ENCODE results near the gene NLRP12.
"Not testable (repeated sequence)": the region's sequence is repeated elsewhere in the genome, so short reads cannot be mapped to it uniquely, and the experiment has no call there.

Gene NLRP12

GRCh38 chr19:53865918-53866864, 42.1 kb upstream of the NLRP12 start:
- H3K4me1 ChIP-seq (ENCODE audit: insufficient read depth, low read length), result peaks cover 3% of the 10 kb centered on the region; the same call in 1 of the 2 replicates
- peaks cover 3% of the 10 kb centered on the region for H3K36me3 ChIP-seq (ENCODE audit: insufficient read depth, low read depth, low read length)
- peak overlapping the region; percentile 66 for H3K27ac ChIP-seq (ENCODE audit: low read length)
- no peaks in the 10 kb centered on the region for H3K27me3 ChIP-seq (ENCODE audit: insufficient read depth, low read length)
- peak overlapping the region; percentile 84; the same call in 1 of the 2 replicates for H3K9ac ChIP-seq (ENCODE audit: low read depth, low read length)
- H3K4me3 ChIP-seq (ENCODE audit: low read length), result peak overlapping the region; percentile 72
- H3K9me3 ChIP-seq (ENCODE audit: insufficient read depth, low read depth, low read length), result no peaks in the 10 kb centered on the region

- H3K9me3 ChIP-seq (ENCODE audit: insufficient read depth, low read depth, low read length), result no peaks in the 10 kb centered on the region
- H3K4me1 ChIP-seq (ENCODE audit: insufficient read depth, low read length), result peaks cover 3% of the 10 kb centered on the region; the same call in 1 of the 2 replicates
- peak overlapping the region; percentile 72 for H3K4me3 ChIP-seq (ENCODE audit: low read length)
- peak overlapping the region; percentile 84; the same call in 1 of the 2 replicates for H3K9ac ChIP-seq (ENCODE audit: low read depth, low read length)
- H3K27ac ChIP-seq (ENCODE audit: low read length), result no peak overlapping the region
- H3K36me3 ChIP-seq (ENCODE audit: insufficient read depth, low read depth, low read length), result no peaks in the 10 kb centered on the region; the same call in 1 of the 2 replicates
- H3K27me3 ChIP-seq (ENCODE audit: insufficient read depth, low read length), result no peaks in the 10 kb centered on the region
Measured at GRCh38 chr19:53865523-53865917, 41.4 kb upstream of the NLRP12 start.

- Histone ChIP-seq H3K36me3 (ENCODE audit: insufficient read depth, low read depth, low read length) (no peaks in the 10 kb centered on the region), H3K27ac (ENCODE audit: low read length) (no peak overlapping the region), H3K9ac (ENCODE audit: low read depth, low read length) (no peak overlapping the region), H3K4me1 (ENCODE audit: insufficient read depth, low read length) (peaks cover 3% of the 10 kb centered on the region; the same call in 1 of the 2 replicates), H3K27me3 (ENCODE audit: insufficient read depth, low read length) (no peaks in the 10 kb centered on the region), H3K4me3 (ENCODE audit: low read length) (no peak overlapping the region), H3K9me3 (ENCODE audit: insufficient read depth, low read depth, low read length) (no peaks in the 10 kb centered on the region)
Measured at GRCh38 chr19:53864308-53864836, 40.3 kb upstream of the NLRP12 start.

- Histone ChIP-seq H3K4me1 (ENCODE audit: insufficient read depth, low read length) (peaks cover 5% of the 10 kb centered on the region; the same call in 1 of the 2 replicates), H3K27me3 (ENCODE audit: insufficient read depth, low read length) (no peaks in the 10 kb centered on the region; the same call in 1 of the 2 replicates), H3K9ac (ENCODE audit: low read depth, low read length) (no peak overlapping the region), H3K9me3 (ENCODE audit: insufficient read depth, low read depth, low read length) (no peaks in the 10 kb centered on the region), H3K4me3 (ENCODE audit: low read length) (no peak overlapping the region), H3K27ac (ENCODE audit: low read length) (no peak overlapping the region), H3K36me3 (ENCODE audit: insufficient read depth, low read depth, low read length) (no peaks in the 10 kb centered on the region)
Measured at GRCh38 chr19:53853707-53854106, 29.6 kb upstream of the NLRP12 start.

- H3K9me3 ChIP-seq (ENCODE audit: insufficient read depth, low read depth, low read length), result no peaks in the 10 kb centered on the region
- no peak overlapping the region for H3K27ac ChIP-seq (ENCODE audit: low read length)
- H3K4me3 ChIP-seq (ENCODE audit: low read length), result no peak overlapping the region
- H3K27me3 ChIP-seq (ENCODE audit: insufficient read depth, low read length), result no peaks in the 10 kb centered on the region; the same call in 1 of the 2 replicates
- no peaks in the 10 kb centered on the region for H3K36me3 ChIP-seq (ENCODE audit: insufficient read depth, low read depth, low read length)
- no peaks in the 10 kb centered on the region for H3K4me1 ChIP-seq (ENCODE audit: insufficient read depth, low read length)
- no peak overlapping the region for H3K9ac ChIP-seq (ENCODE audit: low read depth, low read length)
Measured at GRCh38 chr19:53849237-53849676, 25.1 kb upstream of the NLRP12 start.

GRCh38 chr19:53847555-53847954, 23.4 kb upstream of the NLRP12 start:
- no peaks in the 10 kb centered on the region for H3K9me3 ChIP-seq (ENCODE audit: insufficient read depth, low read depth, low read length)
- H3K4me1 ChIP-seq (ENCODE audit: insufficient read depth, low read length), result no peaks in the 10 kb centered on the region
- no peak overlapping the region for H3K27ac ChIP-seq (ENCODE audit: low read length)
- H3K9ac ChIP-seq (ENCODE audit: low read depth, low read length), result no peak overlapping the region
- H3K4me3 ChIP-seq (ENCODE audit: low read length), result no peak overlapping the region
- H3K36me3 ChIP-seq (ENCODE audit: insufficient read depth, low read depth, low read length), result no peaks in the 10 kb centered on the region
- H3K27me3 ChIP-seq (ENCODE audit: insufficient read depth, low read length), result no peaks in the 10 kb centered on the region; the same call in 1 of the 2 replicates

- Histone ChIP-seq H3K9ac (ENCODE audit: low read depth, low read length) (no peak overlapping the region), H3K27me3 (ENCODE audit: insufficient read depth, low read length) (no peaks in the 10 kb centered on the region), H3K36me3 (ENCODE audit: insufficient read depth, low read depth, low read length) (no peaks in the 10 kb centered on the region), H3K4me1 (ENCODE audit: insufficient read depth, low read length) (peaks cover 3% of the 10 kb centered on the region; the same call in 1 of the 2 replicates), H3K9me3 (ENCODE audit: insufficient read depth, low read depth, low read length) (no peaks in the 10 kb centered on the region), H3K4me3 (ENCODE audit: low read length) (no peak overlapping the region), H3K27ac (ENCODE audit: low read length) (no peak overlapping the region)
Measured at GRCh38 chr19:53844849-53845246, 20.7 kb upstream of the NLRP12 start.

- H3K4me1 ChIP-seq (ENCODE audit: insufficient read depth, low read length); H3K27ac ChIP-seq (ENCODE audit: low read length); H3K27me3 ChIP-seq (ENCODE audit: insufficient read depth, low read length); H3K4me3 ChIP-seq (ENCODE audit: low read length); H3K36me3 ChIP-seq (ENCODE audit: insufficient read depth, low read depth, low read length); H3K9ac ChIP-seq (ENCODE audit: low read depth, low read length); H3K9me3 ChIP-seq (ENCODE audit: insufficient read depth, low read depth, low read length): not testable (repeated sequence)
Measured at GRCh38 chr19:53840914-53841313, 16.8 kb upstream of the NLRP12 start.

GRCh38 chr19:53840241-53840640, 16.1 kb upstream of the NLRP12 start:
- H3K9me3 ChIP-seq (ENCODE audit: insufficient read depth, low read depth, low read length); H3K4me1 ChIP-seq (ENCODE audit: insufficient read depth, low read length); H3K4me3 ChIP-seq (ENCODE audit: low read length); H3K27ac ChIP-seq (ENCODE audit: low read length); H3K9ac ChIP-seq (ENCODE audit: low read depth, low read length); H3K27me3 ChIP-seq (ENCODE audit: insufficient read depth, low read length); H3K36me3 ChIP-seq (ENCODE audit: insufficient read depth, low read depth, low read length): not testable (repeated sequence)

GRCh38 chr19:53838446-53838845, 14.3 kb upstream of the NLRP12 start:
- H3K4me3 ChIP-seq (ENCODE audit: low read length); H3K27me3 ChIP-seq (ENCODE audit: insufficient read depth, low read length); H3K9ac ChIP-seq (ENCODE audit: low read depth, low read length); H3K4me1 ChIP-seq (ENCODE audit: insufficient read depth, low read length); H3K36me3 ChIP-seq (ENCODE audit: insufficient read depth, low read depth, low read length); H3K9me3 ChIP-seq (ENCODE audit: insufficient read depth, low read depth, low read length): not testable (repeated sequence)
- H3K27ac ChIP-seq (ENCODE audit: low read length), result peak overlapping the region; percentile 76

- not testable (repeated sequence) for H3K27ac ChIP-seq (ENCODE audit: low read length); H3K4me1 ChIP-seq (ENCODE audit: insufficient read depth, low read length); H3K9me3 ChIP-seq (ENCODE audit: insufficient read depth, low read depth, low read length); H3K27me3 ChIP-seq (ENCODE audit: insufficient read depth, low read length); H3K36me3 ChIP-seq (ENCODE audit: insufficient read depth, low read depth, low read length)
- H3K9ac ChIP-seq (ENCODE audit: low read depth, low read length), result peak overlapping the region; percentile 84
- peak overlapping the region; percentile 76 for H3K4me3 ChIP-seq (ENCODE audit: low read length)
Measured at GRCh38 chr19:53832861-53833260, 8.7 kb upstream of the NLRP12 start.

- H3K9me3 ChIP-seq (ENCODE audit: insufficient read depth, low read depth, low read length), result no peaks in the 10 kb centered on the region
- H3K27ac ChIP-seq (ENCODE audit: low read length), result no peak overlapping the region
Measured at GRCh38 chr19:53828531-53828930, 4.4 kb upstream of the NLRP12 start.

More at GRCh38 chr19:53828531-53828930, 4.4 kb upstream of the NLRP12 start:
- H3K4me3 ChIP-seq (ENCODE audit: low read length), result no peak overlapping the region
- no peaks in the 10 kb centered on the region for H3K36me3 ChIP-seq (ENCODE audit: insufficient read depth, low read depth, low read length)
- peaks cover 9% of the 10 kb centered on the region for H3K4me1 ChIP-seq (ENCODE audit: insufficient read depth, low read length)
- H3K9ac ChIP-seq (ENCODE audit: low read depth, low read length), result no peak overlapping the region
- no peaks in the 10 kb centered on the region for H3K27me3 ChIP-seq (ENCODE audit: insufficient read depth, low read length)
